HuH-7.5 (cell line): Measurements from ENCODE around the gene TTC7B.

Source experiments
- DNase-seq: peaks from one replicate; pipeline ENCODE4 v3.0.0; 2011; ENCODE audit warnings: low spot score

The TTC7B gene

GRCh38 chr14:90545966-90546751 lies 270.1 kb downstream of the TTC7B start:
- DNase-seq: no peak

DNA sequence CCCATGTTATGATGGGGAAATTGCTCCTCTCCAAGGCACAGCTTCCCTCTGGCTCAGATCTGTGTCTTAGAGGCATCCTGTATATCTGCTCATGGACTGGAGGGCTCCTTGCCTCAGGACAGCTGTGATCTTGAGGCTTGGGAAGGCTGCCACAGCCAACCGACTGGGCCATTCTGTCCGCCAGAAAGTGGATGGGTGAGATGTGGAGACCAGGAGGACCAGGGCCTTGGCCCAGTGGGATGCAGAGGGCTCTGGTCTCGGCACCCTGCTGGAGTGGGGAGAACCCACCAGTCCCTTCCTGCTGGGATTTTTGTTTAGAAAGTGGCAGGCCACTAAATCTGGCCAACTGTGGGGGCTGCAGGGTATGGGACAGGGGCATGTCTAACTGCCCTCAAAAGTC lies 270.8 kb downstream of the TTC7B start:
- no peak for DNase-seq

DNA sequence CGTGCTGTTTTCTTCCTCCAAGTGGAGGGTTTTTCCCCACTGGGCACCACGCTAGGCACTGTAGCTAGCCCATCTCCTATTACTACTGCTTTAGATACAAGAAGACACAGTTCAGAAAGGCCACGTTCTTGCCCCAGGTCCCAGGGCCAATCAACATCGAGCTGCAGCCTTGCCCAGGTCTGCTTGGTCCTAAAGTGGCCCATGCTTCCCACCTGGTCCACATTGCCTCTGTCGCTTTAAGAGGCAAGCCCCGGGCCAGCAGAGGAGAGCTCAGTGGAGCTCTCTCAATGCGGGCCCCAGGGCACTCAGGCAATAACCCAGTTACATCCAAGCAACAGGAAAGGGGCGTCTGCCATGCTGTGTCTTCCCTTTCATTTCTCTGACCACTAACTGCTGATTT lies 271.3 kb downstream of the TTC7B start:
- DNase-seq: no peak

DNA sequence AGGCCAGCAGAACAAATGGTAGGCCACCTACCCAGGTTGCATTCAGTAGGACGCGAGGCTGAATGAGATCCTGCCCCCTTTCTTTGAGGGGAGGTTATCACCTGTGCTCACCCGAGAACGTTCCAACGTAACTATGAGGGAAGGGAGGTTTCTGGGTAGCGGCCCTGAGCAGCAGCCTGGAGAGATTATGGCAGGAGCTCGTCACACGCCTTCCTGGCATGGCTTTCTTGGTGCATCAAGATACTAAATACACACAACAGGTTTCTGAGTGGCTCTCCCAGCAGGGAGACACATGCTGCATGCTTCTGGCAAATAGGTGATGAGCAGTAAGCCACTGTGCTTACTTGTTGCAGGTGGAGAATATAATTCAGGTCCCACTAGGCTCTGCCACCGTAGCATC lies 271.7 kb downstream of the TTC7B start:
- DNase-seq: no peak

- no peak for DNase-seq
Measured at GRCh38 chr14:90543876-90544275, 272.4 kb downstream of the TTC7B start.

DNA sequence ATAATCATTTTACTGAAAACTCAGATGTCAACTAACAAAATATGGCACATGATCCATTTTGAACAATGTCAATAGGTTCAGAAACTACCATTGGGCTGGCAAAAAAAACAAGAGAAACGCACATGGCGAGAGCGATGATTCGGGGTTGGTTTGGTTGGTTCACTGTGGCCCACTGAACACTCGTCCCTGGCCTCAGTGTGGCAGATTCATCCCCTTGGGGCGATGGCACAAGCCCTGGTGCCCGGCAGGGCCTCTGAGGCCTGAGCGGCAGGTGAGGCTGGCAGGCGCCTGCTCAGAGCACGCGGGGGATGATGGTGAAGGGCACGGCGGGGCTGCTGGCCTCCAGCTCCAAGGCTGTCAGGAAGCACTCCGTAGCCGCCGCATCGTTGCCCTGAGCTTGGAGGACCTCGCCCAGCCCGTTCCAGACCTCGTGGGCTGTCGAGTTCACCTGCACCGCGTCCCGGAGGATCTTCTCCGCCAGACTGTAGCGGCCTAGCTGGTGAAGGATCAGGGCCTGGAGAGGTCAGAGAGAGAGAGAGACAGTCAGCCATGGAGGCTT lies 275.1 kb downstream of the TTC7B start:
- no peak for DNase-seq

DNA sequence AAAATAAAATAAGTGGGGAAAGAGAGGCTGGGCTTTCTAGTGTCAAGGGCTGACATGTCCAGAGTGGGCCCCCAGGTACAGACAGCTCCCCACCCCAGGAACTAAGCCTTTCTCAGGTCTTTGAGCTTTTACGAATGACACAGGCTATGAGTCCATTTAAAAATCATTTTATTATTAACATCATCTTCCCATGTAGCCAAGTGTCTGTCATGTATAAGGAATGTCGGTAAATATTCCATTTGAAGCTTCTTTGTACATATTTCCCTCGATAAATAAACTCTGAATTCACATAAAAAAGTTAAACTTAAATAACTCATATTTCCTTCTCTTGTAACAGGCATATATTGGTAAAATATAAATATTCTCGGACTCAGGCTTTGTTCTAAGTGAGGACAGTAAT lies 275.8 kb downstream of the TTC7B start:
- DNase-seq: no peak

- DNase-seq: no peak
Measured at GRCh38 chr14:90539996-90540395, 276.2 kb downstream of the TTC7B start.

GRCh38 chr14:90539496-90539775 lies 276.8 kb downstream of the TTC7B start:
- DNase-seq: no peak

- no peak for DNase-seq
Measured at GRCh38 chr14:90538716-90539495, 277.3 kb downstream of the TTC7B start.

- DNase-seq: no peak
Measured at GRCh38 chr14:90538095-90538494, 278.1 kb downstream of the TTC7B start.

DNA sequence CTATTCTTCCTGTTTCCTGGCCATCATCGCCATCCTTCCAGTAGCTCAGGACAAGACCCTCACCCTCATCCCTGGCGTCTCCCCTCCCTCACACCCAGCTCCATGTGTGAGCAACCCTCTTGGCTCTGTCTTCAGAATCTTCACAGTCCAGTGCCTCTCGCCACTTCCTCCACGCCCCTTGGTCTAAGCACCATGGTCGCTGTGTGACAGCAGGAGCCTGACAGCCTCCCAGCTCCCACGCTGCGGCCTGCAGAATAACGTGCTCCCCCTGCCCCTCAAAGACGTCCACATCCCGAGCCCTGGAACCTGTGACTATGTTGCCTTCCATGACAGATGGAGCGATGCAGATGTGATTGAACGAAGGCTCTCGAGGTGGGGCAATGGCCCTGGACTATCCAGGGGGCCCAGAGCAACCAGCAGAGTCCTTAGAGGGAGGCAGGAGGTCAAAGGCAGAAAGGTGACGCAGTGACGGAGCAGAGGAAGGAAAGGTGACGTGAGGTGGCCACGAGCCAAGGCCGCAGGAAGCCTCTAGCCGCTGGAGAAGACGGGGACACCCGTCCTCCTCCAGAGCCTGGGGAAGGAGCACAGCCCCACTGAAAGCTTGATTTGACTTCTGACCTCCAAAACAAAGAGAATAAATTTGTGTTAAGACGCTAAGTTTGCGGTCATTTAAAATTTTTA lies 279.6 kb downstream of the TTC7B start:
- DNase-seq: no peak

- no peak for DNase-seq
Measured at GRCh38 chr14:90536092-90536491, 280.1 kb downstream of the TTC7B start.

GRCh38 chr14:90535556-90536090 lies 280.6 kb downstream of the TTC7B start:
- DNase-seq: no peak

DNA sequence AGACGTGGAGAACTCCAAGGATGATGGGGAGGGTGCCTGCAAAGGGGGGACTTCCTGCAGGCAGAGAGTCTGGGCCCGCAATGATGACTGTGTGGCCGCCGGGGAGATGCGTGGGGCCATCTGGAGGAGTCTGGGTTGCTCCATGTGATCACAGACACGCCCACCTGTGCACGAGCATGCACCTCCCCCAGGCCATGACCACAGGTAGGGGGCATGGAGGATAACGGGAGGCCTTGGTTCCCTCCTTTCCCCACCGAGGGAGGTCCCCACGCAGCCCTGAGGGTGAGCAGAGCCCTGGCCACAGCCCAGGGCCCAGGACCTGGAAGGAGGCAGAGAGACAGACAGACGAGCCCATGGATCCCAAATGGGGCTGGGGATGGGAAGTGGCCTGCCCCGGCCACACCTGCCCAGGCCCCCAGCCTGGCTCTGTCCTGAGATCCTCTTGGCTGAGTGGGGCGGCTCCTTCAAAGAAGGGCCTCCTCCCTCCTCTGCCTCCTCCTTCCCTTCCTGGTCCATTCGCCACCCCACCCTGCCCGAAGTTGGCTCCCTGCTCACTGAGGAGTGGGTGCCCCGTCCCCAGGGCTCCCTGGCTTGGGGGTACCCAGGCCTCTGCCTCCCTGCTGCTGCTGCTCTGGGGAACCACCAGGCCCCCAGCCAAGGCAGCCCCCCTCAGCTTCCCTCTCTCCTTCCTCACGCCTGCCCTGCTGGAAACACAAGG lies 281.2 kb downstream of the TTC7B start:
- no peak for DNase-seq

DNA sequence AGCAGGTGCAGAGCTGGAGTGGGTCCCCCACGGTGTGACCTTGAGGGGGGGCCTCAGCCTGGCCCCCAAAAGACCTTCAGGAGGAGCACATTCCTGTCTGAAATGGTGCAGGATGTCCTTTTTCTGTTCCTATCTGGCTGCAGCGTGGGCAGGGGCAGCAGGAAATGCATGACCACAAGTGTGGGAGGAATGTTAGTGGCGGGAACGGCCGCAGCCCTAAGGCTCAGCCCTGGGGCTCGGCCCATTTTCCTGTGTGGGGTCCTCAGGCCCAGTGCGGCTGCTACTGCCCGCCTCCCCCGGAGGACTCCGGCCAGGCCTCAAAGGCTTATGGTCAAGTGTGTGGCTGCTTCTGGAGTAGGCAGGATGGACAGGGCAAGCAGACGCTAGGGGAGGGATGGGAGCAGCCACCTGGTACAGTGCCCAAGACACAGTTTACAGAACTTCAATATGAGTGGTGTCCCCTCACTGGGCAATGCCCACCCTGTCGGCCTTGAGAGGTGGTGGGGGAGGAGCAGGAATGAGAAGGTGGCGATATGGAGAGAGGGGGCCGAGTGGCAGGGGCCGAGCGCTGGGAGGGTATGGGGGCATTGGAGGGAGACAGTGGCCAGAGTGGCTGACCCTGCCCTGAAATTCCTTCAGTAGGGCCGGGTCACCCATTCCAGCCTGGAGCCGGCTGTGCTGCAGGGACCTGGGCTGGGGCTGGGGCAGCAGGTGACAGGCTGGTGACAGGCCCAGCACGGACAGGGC lies 282.0 kb downstream of the TTC7B start:
- DNase-seq: no peak

DNA sequence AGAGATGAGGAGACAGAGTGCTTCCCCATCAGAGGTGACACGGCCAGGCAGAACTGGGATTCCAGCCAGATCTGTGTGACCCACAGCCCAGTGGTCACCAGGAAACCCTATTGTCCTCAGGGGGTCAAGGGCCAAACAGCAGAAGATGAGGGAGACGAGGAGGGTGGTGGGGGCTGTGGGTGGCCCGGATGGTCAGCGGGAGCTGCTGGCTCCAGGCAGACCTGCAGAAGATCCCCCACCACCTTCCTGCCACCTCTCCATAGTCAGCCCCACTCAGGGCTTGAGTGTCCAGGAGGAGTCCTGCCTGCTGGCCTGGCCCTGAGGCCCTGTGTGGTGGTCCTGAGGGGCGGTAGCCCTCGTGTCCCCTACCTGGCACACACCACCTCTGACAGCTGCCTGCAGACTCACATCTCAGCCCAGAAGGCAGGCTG lies 282.6 kb downstream of the TTC7B start:
- no peak for DNase-seq

- DNase-seq: no peak
Measured at GRCh38 chr14:90532826-90533525, 283.3 kb downstream of the TTC7B start.

DNA sequence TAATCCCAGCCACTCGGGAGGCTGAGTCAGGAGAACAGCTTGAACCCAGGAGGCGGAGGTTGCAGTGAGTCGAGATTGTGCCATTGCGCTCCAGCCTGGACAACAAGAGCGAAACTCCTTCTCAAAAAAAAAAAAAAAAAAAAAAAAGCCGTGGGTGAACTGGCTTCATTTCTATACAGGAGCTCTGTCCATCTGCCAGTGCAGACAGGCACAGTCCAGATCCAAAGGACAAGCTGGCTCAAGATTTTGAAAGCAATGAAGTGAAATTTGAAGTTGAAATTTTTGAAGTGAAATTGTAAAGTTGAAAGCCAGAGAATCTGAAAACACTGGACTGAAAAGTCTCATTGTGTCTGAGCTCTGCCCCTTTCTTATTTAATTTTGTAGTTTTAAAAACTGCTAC lies 284.7 kb downstream of the TTC7B start:
- DNase-seq: no peak

- no peak for DNase-seq
Measured at GRCh38 chr14:90530523-90530922, 285.7 kb downstream of the TTC7B start.

DNA sequence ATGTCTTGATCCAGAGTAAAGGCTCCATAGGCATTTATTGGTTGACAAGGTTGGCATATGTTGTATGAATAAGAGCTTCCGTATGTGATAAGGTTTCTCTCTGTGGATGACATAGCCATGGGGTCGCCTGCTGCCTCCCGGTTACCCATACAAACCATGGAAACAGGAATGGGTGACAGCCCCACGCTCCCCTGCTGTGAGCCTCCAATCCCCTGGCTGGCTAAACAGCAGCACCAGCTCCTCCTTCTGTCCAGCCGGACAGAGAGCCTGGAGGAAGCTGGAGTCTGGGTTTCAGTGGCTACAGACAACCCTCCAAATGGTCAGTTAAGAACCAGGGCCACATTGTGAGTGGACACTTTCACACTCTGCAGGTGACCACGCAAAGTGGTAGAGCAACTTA lies 288.3 kb downstream of the TTC7B start:
- DNase-seq: no peak
